OCI-M2 (cell line): ENCODE results near the gene VAV2.
"Not testable (repeated sequence)": the region's sequence is repeated elsewhere in the genome, so short reads cannot be mapped to it uniquely, and the experiment has no call there.

ENCODE experiments used
- DNase-seq: peaks from one replicate; lab custom pipeline; 2025; ENCODE audit not compliant: unreplicated experiment; lab: John Stamatoyannopoulos, UW

Gene VAV2

DNA sequence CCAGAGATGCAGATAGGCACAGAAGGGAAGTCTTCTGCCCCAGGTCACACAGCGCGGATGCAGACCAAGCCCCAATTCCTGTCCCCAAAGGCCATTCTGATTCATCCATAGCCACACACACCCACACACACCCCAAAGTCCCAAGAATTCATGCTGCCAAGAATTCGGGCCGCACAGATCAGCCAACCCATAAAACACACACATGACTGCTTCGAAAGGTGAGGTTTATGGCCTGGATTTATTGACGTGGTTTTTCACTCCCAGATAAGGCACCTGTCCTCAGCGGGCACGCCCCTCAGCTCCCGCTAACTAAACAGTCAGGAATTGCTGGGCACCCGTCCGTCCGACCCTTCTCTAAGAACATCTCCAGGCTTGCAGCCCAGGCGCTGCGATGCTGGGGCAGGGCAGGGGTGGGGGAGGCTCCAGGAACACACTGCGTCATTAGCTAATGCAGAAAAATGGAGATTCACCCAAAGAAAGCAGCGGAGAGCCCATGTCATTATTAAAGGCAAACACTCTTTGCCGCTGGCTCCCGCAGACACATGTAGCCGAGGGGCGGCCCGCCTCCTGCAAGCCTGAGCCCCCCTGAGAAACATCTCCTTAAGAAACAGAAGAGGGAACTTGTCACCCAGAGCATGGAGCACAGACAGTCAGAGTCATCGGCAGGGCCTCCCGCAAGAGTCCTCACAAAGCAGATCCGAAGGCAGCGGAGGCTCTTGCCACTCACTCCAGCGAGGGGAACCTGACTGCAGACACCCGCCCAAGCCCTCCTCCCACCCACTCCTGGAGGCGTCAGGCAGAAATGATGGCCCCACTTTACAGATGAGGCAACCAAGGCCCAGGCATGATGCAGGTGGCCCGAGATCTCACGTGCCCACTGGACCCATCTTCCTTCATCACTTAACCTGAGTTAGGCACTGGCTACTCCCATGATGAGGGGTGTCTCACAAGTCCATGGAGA is 19.9 kb downstream of the VAV2 start:
- DNase-seq = no peak

DNA sequence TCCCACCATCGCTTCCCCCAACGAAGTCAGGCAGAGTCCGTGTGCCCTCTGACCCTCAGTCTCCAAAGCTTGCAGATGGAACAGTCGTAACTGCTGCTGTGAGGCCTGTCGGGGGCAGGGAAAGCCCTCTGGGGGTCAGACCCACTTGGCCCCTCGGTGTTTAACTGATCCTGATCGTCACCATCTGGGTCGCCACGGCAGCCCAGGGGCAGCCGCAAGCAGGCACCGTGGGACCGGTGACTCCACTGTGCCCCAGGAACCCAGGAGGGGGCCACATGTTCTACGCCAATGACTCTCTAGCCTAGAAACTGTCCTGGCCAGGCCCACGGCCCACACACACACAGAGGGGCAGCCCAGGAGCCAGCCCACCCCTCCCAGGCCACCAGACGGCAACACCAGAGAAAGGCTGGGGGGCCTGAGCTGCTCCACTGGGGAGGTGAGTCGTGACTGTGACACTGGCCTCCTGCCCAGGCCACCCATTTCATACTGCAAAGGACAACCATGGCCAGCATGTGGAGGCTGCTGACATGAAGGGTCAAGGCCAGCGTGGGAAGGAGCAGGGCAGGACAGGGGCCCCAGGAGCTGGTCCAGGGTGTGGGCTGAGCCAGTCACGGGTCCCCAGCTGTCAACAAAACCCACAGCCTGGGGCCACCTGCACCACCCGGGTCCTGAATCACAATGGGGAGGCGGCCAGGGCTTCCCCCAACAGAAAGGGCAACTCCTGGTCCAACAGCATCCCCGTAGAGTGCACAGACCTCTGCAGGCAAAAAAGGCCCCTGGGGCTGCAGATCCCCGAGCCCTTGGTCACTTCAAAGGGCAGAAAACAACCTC is 20.8 kb downstream of the VAV2 start:
- no peak for DNase-seq

DNA sequence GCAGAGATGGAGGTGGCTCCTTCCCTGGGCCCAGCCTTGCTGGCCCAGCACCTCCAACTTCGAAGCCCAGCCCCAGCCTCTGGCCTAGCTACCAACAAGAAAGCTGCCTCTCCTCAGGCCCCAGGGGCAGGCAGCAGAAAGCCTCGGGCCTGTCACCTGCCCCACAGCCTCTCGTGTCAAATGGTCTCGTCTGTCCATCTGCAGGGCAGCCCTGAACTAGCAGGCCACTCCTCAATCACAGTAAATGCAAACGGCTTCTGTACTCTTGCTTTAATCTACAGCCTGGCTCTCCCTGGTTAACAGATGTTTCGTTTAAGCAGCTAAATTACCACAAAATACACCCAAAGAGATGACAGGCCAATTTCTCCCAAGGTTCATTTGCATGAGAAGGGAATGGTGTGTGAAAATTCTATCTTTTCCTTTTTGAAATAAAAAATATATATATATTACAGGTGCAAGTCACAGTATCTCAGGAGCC is 21.5 kb downstream of the VAV2 start:
- DNase-seq = no peak

DNA sequence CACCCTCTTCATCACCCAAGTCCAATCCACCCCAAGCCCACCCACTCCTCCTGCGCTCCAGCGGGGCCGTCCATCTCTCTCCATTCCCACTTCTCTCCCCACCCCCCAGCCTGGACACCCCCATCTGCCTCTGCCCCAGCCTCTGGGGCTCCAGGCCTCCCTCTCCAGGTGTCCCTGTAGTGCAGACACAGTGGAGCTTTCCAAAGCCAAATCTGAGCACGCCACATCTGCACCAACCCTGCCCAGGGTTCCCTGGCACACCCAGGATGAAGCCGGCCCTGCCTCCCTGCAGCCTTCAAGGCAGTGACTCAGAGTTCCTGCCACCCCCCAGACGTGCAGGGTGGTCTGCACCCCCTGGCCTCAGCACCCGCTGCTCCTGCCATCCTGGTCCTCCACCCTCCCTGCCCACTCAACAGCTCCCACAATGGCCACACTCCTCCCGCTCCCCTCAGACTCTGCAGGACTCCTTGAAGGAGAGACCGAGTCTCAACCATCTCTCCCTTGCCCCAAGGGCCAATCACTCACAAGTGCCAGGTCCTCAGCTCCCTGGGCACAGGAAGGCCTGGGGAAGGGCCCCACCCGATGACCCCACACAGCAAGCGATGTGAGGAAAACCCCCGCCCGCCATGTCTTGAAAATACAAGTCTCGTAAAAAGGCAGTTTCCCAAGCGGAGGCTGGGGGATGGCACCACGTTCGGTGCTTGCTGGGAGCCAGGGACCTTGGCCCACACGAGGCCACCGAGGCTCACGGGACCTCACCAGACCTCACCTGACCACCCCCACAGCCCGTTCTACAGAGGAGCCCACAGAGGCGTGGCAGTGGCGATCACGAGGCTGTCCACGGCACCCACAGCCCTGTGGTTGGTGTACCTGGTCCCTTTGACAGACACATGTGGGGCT is 22.2 kb downstream of the VAV2 start:
- no peak for DNase-seq

DNA sequence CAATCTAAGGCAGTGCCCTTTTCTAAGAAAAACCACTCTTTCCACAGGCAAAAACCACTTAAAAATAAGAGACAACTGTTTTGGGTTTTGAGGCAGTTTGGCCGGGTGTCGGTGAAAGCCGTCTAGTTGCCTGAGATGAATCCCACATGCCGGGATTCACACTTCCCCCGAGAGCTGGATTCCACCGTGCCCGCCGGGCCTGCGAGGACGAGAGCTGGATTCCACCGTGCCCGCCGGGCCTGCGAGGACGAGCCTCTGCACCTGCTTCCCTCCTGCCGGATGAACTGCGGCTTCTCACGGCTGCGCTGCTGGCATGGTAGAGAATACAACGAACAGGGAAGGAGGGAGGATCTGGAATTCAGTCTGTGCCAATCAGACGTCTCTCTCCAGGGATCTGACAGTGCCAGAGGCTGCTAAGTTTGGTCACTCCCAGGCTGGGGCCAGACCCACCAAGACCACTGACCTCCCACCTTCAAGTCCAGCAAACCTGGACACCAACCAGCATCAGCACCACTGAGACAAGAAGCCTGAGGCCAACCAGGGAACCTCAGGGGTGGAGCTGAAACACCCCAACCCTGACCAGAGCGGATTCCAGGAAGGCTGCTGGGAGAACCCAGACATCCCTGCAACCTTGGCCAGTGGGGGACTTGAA is 23.0 kb downstream of the VAV2 start:
- no peak for DNase-seq

DNA sequence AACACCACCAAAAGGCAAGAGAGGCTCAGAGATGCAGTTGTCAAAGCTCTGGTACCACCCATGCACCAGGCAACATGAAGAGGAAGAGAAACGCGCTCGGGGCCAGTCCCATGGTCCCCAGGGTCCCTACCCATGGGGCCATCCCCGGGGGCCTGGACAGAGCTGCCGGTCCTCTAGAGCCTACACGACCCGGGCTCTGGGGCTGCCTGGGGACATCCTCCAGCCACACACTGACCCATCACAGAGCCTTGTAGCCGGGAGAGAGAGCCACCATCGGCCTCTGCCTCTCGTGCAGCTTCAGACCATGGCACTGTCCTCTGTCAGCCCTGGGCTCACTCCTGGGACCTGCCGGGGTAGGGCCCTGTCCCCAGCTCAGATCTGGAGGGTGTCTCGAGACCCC is 23.7 kb downstream of the VAV2 start:
- no peak for DNase-seq

DNA sequence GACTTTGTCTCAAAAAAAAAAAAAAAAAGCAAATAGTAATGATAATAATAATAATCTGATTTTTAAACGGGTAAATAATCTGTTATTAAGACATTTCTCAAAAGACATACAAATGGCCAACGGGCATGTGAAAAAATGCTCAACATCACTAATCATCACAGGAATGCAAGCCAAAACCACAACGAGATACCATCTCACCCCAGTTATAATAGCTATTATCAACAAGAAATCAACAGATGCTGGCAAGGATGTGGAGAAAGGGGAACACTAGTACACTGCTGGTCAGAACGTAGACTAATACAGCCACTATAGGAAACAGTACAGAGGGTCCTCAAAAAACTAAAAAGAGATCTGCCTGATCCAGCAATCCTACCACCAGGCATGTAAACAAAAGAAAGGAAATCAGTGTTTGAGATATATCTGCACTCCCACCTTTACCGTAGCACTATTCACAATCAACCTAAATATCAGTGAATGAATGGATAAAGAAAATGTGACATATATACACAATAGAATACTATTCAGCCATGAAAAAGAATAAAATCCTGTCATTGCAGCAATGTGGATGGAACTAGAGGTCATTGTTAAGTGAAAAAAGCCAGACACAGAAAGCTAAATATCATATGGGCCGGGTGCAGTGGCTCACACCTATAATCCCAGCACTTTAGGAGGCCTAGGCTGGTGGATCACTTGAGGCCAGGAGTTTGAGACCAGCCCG is 24.9 kb downstream of the VAV2 start:
- DNase-seq = no peak

DNA sequence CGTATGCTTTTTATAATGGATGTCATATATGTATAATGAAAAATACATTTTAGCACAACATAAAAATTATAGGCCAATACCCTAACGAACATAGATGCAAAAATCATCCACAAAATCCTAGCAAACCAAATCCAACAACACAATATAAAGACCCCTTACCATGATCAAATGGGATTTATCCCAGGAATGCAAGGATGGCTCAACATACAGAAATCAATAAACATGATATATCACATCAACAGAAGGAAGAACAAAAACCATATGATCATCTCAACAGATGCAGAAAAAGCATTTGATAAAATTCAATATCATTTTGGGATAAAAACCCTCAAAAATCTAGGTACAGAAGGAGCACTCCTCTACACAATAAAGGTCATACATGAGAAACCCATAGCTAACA is 27.7 kb downstream of the VAV2 start:
- DNase-seq = no peak

DNA sequence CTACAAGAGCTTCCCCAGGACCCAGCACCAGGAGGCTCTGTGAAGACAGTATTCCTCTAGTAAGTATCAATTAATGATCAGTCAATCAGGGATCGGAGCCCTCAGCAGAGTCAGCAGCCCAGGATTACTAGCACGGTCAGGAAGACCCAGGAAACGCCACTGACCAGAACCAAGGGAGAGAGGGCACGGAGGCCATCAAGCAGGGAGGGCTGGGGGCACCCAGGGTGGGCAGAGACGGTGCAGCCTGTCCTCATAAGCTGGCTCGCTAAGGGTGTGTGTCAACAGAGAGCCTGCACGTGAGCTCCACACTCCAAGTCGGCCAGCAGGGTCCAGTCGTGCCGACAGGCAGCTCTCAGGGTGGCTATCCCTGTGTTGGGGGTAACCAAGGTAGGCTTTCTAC is 29.0 kb downstream of the VAV2 start:
- no peak for DNase-seq

DNA sequence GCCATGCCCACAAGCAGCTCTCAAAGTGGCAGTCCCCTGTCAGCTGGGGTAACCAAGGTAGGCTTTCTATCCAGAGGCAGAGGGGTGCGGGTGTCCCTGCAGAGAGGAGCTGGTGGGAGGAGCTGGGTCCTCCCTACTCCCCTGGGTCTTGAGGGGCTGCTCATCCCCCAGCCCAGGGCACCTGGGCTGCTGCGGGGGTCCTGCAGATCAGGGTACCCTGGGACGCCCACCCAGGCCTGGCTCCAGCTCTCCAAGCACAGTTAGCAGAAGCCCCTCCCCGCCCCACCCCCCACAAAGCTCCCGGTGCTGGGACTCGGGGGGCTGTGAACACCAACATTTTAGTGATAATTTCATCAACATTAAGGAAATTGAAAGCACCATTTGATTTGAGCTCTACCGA is 29.8 kb downstream of the VAV2 start:
- DNase-seq = no peak

DNA sequence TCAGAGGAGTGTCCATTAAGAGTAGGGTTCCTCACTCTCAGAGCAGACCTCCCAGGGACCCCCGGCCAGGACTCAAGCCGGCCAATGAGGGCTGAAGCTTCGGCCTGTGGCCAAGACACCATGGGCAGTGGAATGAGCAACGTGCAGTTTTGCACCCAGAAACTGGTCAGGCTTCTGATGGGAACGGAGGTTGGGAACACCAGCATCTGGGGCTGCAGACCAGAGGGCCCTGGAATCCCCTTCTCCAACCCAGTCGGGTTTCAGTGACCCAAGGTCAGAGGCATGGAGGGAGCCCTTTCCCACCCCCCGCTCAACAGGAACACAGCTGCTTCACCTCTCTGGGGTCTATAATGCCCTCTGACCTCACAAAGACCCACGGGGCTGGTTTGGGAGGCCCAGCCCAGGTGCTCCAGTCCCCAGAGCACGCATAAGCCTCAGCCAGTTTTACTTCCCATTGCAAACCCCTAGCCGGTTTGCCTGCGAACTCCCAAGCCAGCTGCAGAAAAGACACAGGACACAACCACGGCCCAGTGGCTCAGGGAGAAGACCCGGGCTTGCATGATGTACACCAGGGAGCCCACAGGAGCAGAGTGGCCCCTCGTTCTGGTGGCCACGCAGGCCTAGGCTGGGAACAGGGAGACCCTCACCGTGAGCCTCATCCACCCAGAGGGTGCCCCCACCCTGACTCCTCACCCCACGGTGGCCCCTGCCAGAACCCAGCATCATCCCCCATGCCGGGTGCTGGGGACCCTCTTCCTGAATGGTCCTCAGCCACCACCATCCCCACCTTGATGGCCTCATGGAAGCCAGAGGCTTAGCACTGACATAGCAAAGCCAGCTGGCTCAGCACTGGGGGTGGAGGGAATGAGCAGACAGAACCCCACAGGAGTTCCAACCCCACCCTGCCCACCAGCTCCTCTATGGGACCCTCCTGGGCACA is 30.6 kb downstream of the VAV2 start:
- DNase-seq = no peak

DNA sequence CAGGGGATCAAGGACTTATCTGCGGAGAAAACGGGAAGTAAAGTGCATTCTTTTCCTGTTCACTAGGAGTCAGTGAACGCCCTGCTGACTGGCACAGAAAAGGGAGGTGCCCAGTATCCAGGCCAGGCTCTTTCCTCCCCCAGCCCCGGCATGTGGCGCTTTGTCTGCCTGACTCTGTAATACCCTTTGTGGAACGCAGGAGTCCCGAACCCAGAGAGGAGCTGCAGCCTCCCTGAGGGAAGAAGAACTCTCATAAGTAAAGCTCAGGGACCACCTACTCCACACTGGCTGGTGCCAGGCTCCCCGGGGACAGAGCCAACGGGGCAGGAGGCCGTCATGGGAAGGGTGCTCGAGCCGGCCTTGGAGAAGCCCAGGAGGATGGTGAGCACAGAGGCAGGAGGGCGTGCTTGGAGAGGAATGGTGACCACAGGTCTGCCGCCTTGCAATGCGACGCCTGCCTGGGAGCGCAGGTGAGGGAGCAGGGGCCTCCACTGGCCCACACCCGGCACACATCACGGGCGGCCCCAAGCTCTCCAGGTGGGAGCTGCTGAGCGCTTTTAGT is 31.5 kb downstream of the VAV2 start:
- no peak for DNase-seq

DNA sequence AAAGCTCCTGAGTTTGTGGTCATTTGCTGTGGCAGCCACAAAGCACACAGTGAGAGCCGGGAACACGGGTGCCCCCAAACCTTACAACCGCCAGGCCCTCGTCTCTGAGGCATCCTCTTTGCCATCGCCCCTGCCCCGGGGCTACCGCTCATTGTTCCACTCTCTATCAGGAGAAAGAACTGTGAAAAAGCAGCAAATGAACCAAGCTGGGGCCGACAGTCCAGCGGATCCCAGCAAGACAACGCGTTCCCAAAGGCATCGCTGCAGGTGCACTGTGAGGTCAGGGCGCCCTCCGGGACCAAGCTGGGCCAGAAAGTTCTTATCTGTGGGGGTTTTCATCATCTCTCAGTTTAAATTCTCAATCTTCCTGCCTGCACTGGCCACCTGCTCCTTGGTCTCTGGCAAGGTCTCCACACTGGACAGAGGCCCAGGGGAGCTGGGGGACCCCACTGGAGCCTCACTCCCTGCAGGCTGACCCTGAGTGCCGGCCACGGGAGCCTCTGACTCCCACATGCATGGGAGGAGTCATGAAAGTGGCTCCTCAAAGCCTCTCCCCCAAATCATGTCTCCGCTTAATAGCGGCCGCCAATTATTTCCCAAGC is 32.1 kb downstream of the VAV2 start:
- DNase-seq = no peak

DNA sequence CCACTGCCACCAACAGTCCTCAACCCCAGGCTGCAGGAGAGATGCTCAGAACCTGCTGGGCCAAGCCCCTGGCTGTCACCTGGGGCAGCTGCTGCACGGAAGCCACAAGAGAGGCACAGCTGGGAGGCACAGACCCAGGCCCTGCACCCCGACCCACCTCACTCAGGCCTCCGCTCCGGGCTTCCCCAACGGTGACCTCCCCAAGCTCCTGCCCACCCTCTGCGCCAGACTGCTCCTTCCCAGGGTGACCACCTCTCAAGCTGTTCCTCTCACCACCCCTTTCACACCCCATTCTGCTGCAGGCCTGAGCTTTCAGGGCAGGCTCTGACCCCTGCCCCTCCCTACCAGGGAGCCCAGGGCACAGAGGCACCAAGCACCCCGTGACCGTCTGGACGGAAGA is 33.0 kb downstream of the VAV2 start:
- DNase-seq = no peak

DNA sequence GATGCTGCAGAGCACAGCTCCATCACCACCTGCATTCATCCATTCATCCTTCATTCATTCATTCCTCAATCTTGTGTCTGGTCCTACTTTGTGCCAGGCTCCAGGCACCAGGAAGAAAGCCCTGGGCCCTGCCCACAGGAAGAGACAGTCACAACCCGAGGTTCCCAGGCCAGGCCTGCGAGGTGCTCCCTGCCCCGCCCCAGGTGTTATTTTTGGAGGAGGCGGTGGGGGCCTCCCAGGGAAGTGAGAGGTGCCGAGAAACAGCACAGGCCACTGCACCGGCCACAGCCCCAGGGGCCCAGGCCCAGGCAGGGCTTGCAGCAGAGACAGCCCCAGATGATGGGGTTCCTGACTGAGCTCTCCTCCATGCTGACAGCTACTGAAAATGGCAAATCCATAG is 33.4 kb downstream of the VAV2 start:
- no peak for DNase-seq

DNA sequence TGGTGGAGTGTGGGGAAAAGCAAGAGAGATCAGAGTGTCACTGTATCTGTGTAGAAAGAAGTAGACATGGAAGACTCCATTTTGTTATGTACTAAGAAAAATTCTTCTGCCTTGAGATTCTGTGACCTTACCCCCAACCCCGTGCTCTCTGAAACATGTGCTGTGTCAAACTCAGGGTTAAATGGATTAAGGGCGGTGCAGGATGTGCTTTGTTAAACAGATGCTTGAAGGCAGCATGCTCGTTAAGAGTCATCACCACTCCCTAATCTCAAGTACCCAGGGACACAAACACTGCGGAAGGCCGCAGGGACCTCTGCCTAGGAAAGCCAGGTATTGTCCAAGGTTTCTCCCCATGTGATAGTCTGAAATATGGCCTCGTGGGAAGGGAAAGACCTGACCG is 34.4 kb downstream of the VAV2 start:
- not testable (repeated sequence) for DNase-seq

DNA sequence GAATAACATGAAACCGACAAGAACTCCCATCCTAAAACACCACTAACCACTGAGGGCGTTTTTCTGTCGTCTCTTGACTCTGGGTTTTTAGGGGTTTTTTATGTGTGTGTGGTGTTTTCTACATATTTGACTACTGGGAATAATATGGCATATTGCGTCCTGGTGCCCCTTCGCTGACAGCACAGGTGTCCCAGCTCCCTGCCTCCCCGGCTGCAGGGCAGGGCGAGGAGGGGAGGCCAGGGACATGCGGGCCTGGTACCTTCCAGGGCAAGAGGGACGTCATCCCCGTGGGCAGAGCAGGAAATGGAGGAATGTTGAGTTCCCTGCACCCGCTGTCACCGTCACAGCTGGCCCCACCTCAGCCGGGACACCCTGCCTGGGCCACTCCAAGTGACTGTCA is 34.8 kb downstream of the VAV2 start:
- DNase-seq = no peak

DNA sequence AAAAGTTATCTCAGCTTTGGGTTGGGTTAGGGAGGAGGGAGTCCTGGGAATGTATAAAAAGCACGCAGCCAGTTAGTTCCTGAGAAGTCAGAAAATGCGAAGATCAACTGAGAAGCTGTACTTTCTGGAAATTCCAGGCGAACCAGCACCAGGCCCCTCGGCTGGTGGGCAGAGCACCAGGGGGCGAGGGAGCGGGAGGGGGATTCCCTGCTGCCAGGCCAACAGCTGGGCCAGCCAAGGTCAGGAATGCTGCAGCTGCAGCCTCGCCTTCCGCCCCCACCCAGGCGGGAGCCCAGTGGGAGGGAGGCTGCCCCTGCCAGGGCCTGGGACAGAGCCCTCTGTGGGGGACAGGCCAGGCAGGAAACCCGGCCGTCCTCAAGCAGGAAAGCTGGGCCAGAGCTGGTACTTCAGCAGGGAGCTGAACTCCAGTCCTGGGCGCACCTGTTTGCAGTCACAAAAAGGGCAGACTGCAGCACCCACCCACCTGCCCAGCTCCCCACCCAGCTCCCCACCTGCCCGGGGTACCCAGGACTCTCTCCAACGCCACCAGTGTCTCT is 35.5 kb downstream of the VAV2 start:
- DNase-seq = no peak
